SK-N-SH (cell line): ENCODE data around the gene GYS1. TPM values are rescaled to one million over a fixed set of nuclear protein-coding genes. Genes with fewer than 3 reads are reported as not detected.

Experiments used
- CTCF ChIA-PET: fragments of 300-600, 350-600 bp; formaldehyde crosslinking; extraction: SDS; loops from one replicate; lab custom pipeline; 2021; lab: Yijun Ruan, JAX
- POLR2A ChIA-PET: fragments of 350-600 bp; sonication (Branson Sonifier 250); formaldehyde crosslinking; extraction: SDS; loops from one replicate; lab custom pipeline; 2020; ENCODE audit warnings: antibody characterized with exemption, inconsistent platforms; lab: Yijun Ruan, JAX
- DNase-seq: peaks from one replicate; pipeline ENCODE4 v3.0.0; 2012
- H2AFZ ChIP-seq: fragments of 200-600 bp; sonication (generic); 2 replicates; pipeline ENCODE4 v1.8.1; 2016; ENCODE audit warnings: antibody characterized with exemption, mild to moderate bottlenecking, low read depth
- H3F3A ChIP-seq: fragments of 200-600 bp; sonication (generic); replicated peaks from 2 replicates; pipeline ENCODE3; 2016; ENCODE audit warnings: antibody characterized with exemption, mild to moderate bottlenecking; ENCODE audit not compliant: insufficient read depth
- H3K27ac ChIP-seq, 2 experiments: fragments of 200-500 bp in 1 of 2; fragments of 200-600 bp in 1 of 2; sonication (Bioruptor generic) in 1 of 2; sonication (generic), shearing (Covaris generic) in 1 of 2; 2 replicates each; pipeline versions ENCODE4 v1.5.1 to v1.6.1; 2014 to 2016; ENCODE audit warnings: low read depth in 2 of 2, inconsistent platforms in 1 of 2, low read length in 1 of 2, mild to moderate bottlenecking in 1 of 2, mixed read lengths in 1 of 2
- H3K27me3 ChIP-seq: fragments of 200-600 bp; sonication (generic), shearing (Covaris generic); 2 replicates; pipeline ENCODE4 v1.6.1; 2016; ENCODE audit warnings: mixed run types; ENCODE audit not compliant: insufficient read depth
- H3K36me3 ChIP-seq, 2 experiments: fragments of 200-500 bp in 1 of 2; fragments of 200-600 bp in 1 of 2; sonication (Bioruptor generic) in 1 of 2; sonication (generic) in 1 of 2; replicated peaks in 1 of 2; 2 replicates each; pipeline versions ENCODE3 to v1.5.1; 2014 to 2016; ENCODE audit warnings: low read length in 1 of 2, mild to moderate bottlenecking in 1 of 2; ENCODE audit not compliant: insufficient read depth in 2 of 2, control insufficient read depth in 1 of 2
- H3K4me1 ChIP-seq, 2 experiments: fragments of 200-500 bp in 1 of 2; fragments of 200-600 bp in 1 of 2; sonication (Bioruptor generic) in 1 of 2; sonication (generic), shearing (Covaris generic) in 1 of 2; 2 replicates each; pipeline versions ENCODE4 v1.5.1 to v1.6.1; 2014 to 2016; ENCODE audit warnings: low read depth in 1 of 2, low read length in 1 of 2, mixed run types in 1 of 2; ENCODE audit not compliant: insufficient read depth in 2 of 2, control insufficient read depth in 1 of 2
- H3K4me2 ChIP-seq: fragments of 200-600 bp; sonication (generic), shearing (Covaris generic); 2 replicates; pipeline ENCODE4 v1.6.1; 2017; ENCODE audit warnings: mixed run types
- H3K4me3 ChIP-seq, 2 experiments: fragments of 200-500 bp in 1 of 2; fragments of 200-600 bp in 1 of 2; sonication (Bioruptor generic) in 1 of 2; sonication (generic), shearing (Covaris generic) in 1 of 2; 2 replicates each; pipeline versions ENCODE4 v1.5.1 to v1.8.1; 2014 to 2016; ENCODE audit warnings: low read depth in 2 of 2, inconsistent platforms in 1 of 2, low read length in 1 of 2, mild to moderate bottlenecking in 1 of 2, mixed read lengths in 1 of 2, moderate library complexity in 1 of 2
- H3K79me2 ChIP-seq: fragments of 200-600 bp; sonication (generic); 2 replicates; pipeline ENCODE4 v1.8.1; 2017; ENCODE audit warnings: mild to moderate bottlenecking; ENCODE audit not compliant: insufficient read depth
- H3K9ac ChIP-seq: fragments of 200-600 bp; sonication (generic); 2 replicates; pipeline ENCODE4 v1.6.1; 2017; ENCODE audit warnings: mixed run types
- H3K9me2 ChIP-seq: fragments of 200-600 bp; sonication (generic); 2 replicates; pipeline ENCODE4 v1.6.1; 2017; ENCODE audit warnings: mixed run types
- H3K9me3 ChIP-seq: fragments of 200-600 bp; sonication (generic); 2 replicates; pipeline ENCODE4 v1.6.1; 2017; ENCODE audit warnings: mixed run types, mild to moderate bottlenecking, moderate library complexity
- H4K20me1 ChIP-seq: fragments of 200-600 bp; sonication (generic); 2 replicates; pipeline ENCODE4 v1.6.1; 2017; ENCODE audit warnings: mild to moderate bottlenecking, mixed run types; ENCODE audit not compliant: insufficient read depth
- CTCF ChIP-seq: fragments of 200-600 bp; sonication (generic); IDR thresholded peaks from 2 replicates; pipeline ENCODE4 v1.6.1; 2017; ENCODE audit warnings: antibody characterized with exemption, mild to moderate bottlenecking, moderate library complexity
- EP300 ChIP-seq, 2 experiments: IDR thresholded peaks; 2 replicates each; pipeline versions ENCODE4 v1.4.0 to v1.6.1; 2012; ENCODE audit warnings: borderline replicate concordance in 1 of 2, low read depth in 1 of 2, low read length in 1 of 2
- FOXJ3 ChIP-seq: sonication (generic); formaldehyde crosslinking; IDR thresholded peaks from 2 replicates; pipeline ENCODE4 v1.5.1; 2020; ENCODE audit warnings: mild to moderate bottlenecking, missing genetic modification reagents
- GATA2 ChIP-seq: sonication (generic); formaldehyde crosslinking; IDR thresholded peaks from 2 replicates; pipeline ENCODE4 v1.5.0; 2020; ENCODE audit warnings: mild to moderate bottlenecking, missing genetic modification reagents
- MAX ChIP-seq: IDR thresholded peaks from 2 replicates; pipeline ENCODE4 v1.4.0; 2012; ENCODE audit warnings: low read depth
- MEF2A ChIP-seq: IDR thresholded peaks from 2 replicates; pipeline ENCODE4 v1.4.0; 2012; ENCODE audit warnings: low read depth, borderline replicate concordance
- NRF1 ChIP-seq: IDR thresholded peaks from 2 replicates; pipeline ENCODE4 v1.6.1; 2012; ENCODE audit warnings: low read depth, mild to moderate bottlenecking, low read length
- RAD21 ChIP-seq: IDR thresholded peaks from 2 replicates; pipeline ENCODE4 v1.6.1; 2012; ENCODE audit warnings: mild to moderate bottlenecking, low read length
- REST ChIP-seq: IDR thresholded peaks from 2 replicates; pipeline ENCODE4 v1.6.1; 2012; ENCODE audit warnings: mild to moderate bottlenecking, low read depth, low read length, moderate library complexity
- RFX5 ChIP-seq: IDR thresholded peaks from 2 replicates; pipeline ENCODE4 v1.6.1; 2012; ENCODE audit warnings: mild to moderate bottlenecking, improper control_type of control experiment, low read length
- SIN3A ChIP-seq: IDR thresholded peaks from 2 replicates; pipeline ENCODE4 v1.6.1; 2012; ENCODE audit warnings: low read depth, mild to moderate bottlenecking, low read length, moderate library complexity, borderline replicate concordance
- SMC3 ChIP-seq: IDR thresholded peaks from 2 replicates; pipeline ENCODE4 v1.6.1; 2012; ENCODE audit warnings: low read depth, low read length, improper control_type of control experiment
- TCF12 ChIP-seq: IDR thresholded peaks from 2 replicates; pipeline ENCODE4 v1.4.0; 2012
- TEAD4 ChIP-seq: IDR thresholded peaks from 2 replicates; pipeline ENCODE4 v1.4.0; 2012; ENCODE audit warnings: mild to moderate bottlenecking, borderline replicate concordance; ENCODE audit not compliant: insufficient read depth
- USF2 ChIP-seq: fragments of 150-350 bp; IDR thresholded peaks from 2 replicates; pipeline ENCODE4 v1.6.1; 2017; ENCODE audit warnings: antibody characterized with exemption, low read length, low read depth, borderline replicate concordance
- WGBS: methylation state at CpG from one replicate; pipeline ENCODE4 v1.1.6; 2017; ENCODE audit warnings: low lambda C conversion rate; 5-methylcytosine and 5-hydroxymethylcytosine counted together
- polyA plus RNA-seq, 3 experiments: library from polyadenylated mRNA; depleted of rRNA; stranded (reverse); fragments of >200 nt; gene quantifications; 2 replicates each; pipeline ENCODE4 v1.2.3, GENCODE V29; 2012

The GYS1 gene
- polyA plus RNA-seq, 1 of the 3 experiments (the other 2 are of a cell fraction), result 25.3 TPM

GRCh38 chr19:49020931-49021895 lies 28.1 kb upstream of the GYS1 start:
- no peaks in the 10 kb centered on the region for H3K9me2 ChIP-seq
- peak overlapping the region in 1 of 2 experiments; percentile 6; a peak in 1 of 4 replicates for H3K27ac ChIP-seq
- CTCF ChIA-PET, result interaction anchor here (0.6 to 2.4 kb wide), 6 partner anchors 22 to 53 kb away, joined by 3 to 11 read pairs (median 4); partner anchors contain the start of genes GYS1, KCNA7 and RUVBL2
- peak; percentile 66 for DNase-seq
- H3K9ac ChIP-seq, result no peak overlapping the region
- TF ChIP-seq CTCF, result no peak
- no peak for TF ChIP-seq REST
- TF ChIP-seq MEF2A, result no peak
- no peak for TF ChIP-seq USF2
- no peak for TF ChIP-seq EP300 (IDR thresholded peaks at IDR 0.05; ENCODE audit: borderline replicate concordance in 1 of 2, low read depth in 1 of 2, low read length in 1 of 2)
- TF ChIP-seq GATA2 (CRISPR knock-in tag), result no peak
- no peak for TF ChIP-seq TCF12
- TF ChIP-seq TEAD4, result no peak
- TF ChIP-seq NRF1, result no peak
- no peak for TF ChIP-seq SIN3A
- TF ChIP-seq RAD21, result no peak
- no peak for TF ChIP-seq FOXJ3 (CRISPR knock-in tag)
- no peak for TF ChIP-seq SMC3
- TF ChIP-seq MAX, result no peak
- no peak for TF ChIP-seq RFX5
- TF ChIP-seq, all 33 proteins: peak for 0
- peaks cover 17% of the 10 kb centered on the region for H3F3A ChIP-seq
- no peaks in the 10 kb centered on the region for H3K79me2 ChIP-seq
- H3K4me3 ChIP-seq, result no peak overlapping the region
- peaks cover 0 to 2% of the 10 kb centered on the region in 2 experiments for H3K36me3 ChIP-seq
- H3K4me2 ChIP-seq, result no peak overlapping the region
- no peaks in the 10 kb centered on the region for H3K9me3 ChIP-seq
- peaks cover 0 to 35% of the 10 kb centered on the region in 2 experiments; a peak in 1 of 4 replicates for H3K4me1 ChIP-seq
- POLR2A ChIA-PET, result interaction anchor here (1.2 kb wide), 1 partner anchor 12 kb away, joined by 3 read pairs; no protein-coding TSS in a partner anchor
- 48% methylated on average over 16 of the region's 16 CpGs for WGBS
- no peaks in the 10 kb centered on the region for H4K20me1 ChIP-seq
- H3K27me3 ChIP-seq, result no peaks in the 10 kb centered on the region
- H2AFZ ChIP-seq, result 0 out of 2 replicates have a peak overlapping the region, but pooled peaks have one; percentile 41
